ENCODE measurements around the gene UNC45B.
"Not testable (repeated sequence)": the region's sequence is repeated elsewhere in the genome, so short reads cannot be mapped to it uniquely, and the experiment has no call there.

Gene UNC45B

GRCh38 chr17:35169835-35170363 lies 22.3 kb downstream of the UNC45B start:
- DNase-seq: no peak

GRCh38 chr17:35170968-35171771 lies 23.6 kb downstream of the UNC45B start:
- no peak for DNase-seq

- DNase-seq: no peak
Observed at GRCh38 chr17:35171834-35172233, 24.2 kb downstream of the UNC45B start.

- DNase-seq: not testable (repeated sequence)
Observed at GRCh38 chr17:35172321-35172720, 24.7 kb downstream of the UNC45B start.

- DNase-seq: no peak
Observed at GRCh38 chr17:35174835-35175334, 27.3 kb downstream of the UNC45B start.

GRCh38 chr17:35175638-35176415 lies 28.2 kb downstream of the UNC45B start:
- no peak for DNase-seq

- DNase-seq: no peak
Observed at GRCh38 chr17:35176897-35177296, 29.3 kb downstream of the UNC45B start.

GRCh38 chr17:35179379-35179778 lies 31.8 kb downstream of the UNC45B start:
- DNase-seq: not testable (repeated sequence)

- no peak for DNase-seq
Observed at GRCh38 chr17:35183332-35183731, 35.7 kb downstream of the UNC45B start.

- DNase-seq: no peak
Observed at GRCh38 chr17:35184274-35184673, 36.7 kb downstream of the UNC45B start.

- no peak for DNase-seq
Observed at GRCh38 chr17:35185849-35186248, 38.2 kb downstream of the UNC45B start.

- no peak for DNase-seq
Observed at GRCh38 chr17:35187481-35187880, 39.9 kb downstream of the UNC45B start.

GRCh38 chr17:35188111-35188510 lies 40.5 kb downstream of the UNC45B start:
- DNase-seq: no peak

GRCh38 chr17:35189291-35189690 lies 41.7 kb downstream of the UNC45B start:
- DNase-seq: no peak

GRCh38 chr17:35191001-35191695 lies 43.5 kb downstream of the UNC45B start:
- DNase-seq: no peak

- no peak for DNase-seq
Observed at GRCh38 chr17:35192708-35193107, 45.1 kb downstream of the UNC45B start.

GRCh38 chr17:35194001-35194400 lies 46.4 kb downstream of the UNC45B start, which contains the start of gene SLC35G3:
Gene SLC35G3 (minus strand): TSS chr17:35194393. CDS start chr17:35194307, 86 bp downstream.
- DNase-seq: not testable (repeated sequence)

- DNase-seq: not testable (repeated sequence)
Observed at GRCh38 chr17:35195062-35195461, 47.4 kb downstream of the UNC45B start.

- not testable (repeated sequence) for DNase-seq
Observed at GRCh38 chr17:35202582-35202981, 55.0 kb downstream of the UNC45B start.

- no peak for DNase-seq
Observed at GRCh38 chr17:35210741-35211140, 63.1 kb downstream of the UNC45B start.

GRCh38 chr17:35212668-35213067 lies 65.1 kb downstream of the UNC45B start:
- no peak for DNase-seq
